ENCODE results near the gene MSH5.
A peak's percentile ranks its signal among the peaks of the same experiment; 100 is the strongest.

MSH5 gene

GRCh38 chr6:31730631-31731086 is 9.1 kb upstream of the MSH5 start:
- DNase-seq = no peak

GRCh38 chr6:31732029-31732428 is 7.8 kb upstream of the MSH5 start:
- no peak for DNase-seq

GRCh38 chr6:31733734-31734133 is 6.1 kb upstream of the MSH5 start:
- no peak for DNase-seq

- DNase-seq = no peak
Measured at GRCh38 chr6:31734247-31734820, 5.5 kb upstream of the MSH5 start.

GRCh38 chr6:31734821-31735406 is 4.9 kb upstream of the MSH5 start:
- peak; percentile 57 for DNase-seq

GRCh38 chr6:31736021-31736767 is 3.6 kb upstream of the MSH5 start, which contains the start of gene CLIC1:
CLIC1 (minus strand) TSS chr6:31736530; CDS start chr6:31736300, 230 bp downstream.
- DNase-seq = peak; percentile 88

- DNase-seq = no peak
Measured at GRCh38 chr6:31736768-31737314, 3.0 kb upstream of the MSH5 start.

GRCh38 chr6:31737315-31737990 is 2.4 kb upstream of the MSH5 start:
- no peak for DNase-seq

GRCh38 chr6:31737991-31738979 is 1.5 kb upstream of the MSH5 start:
- peak; percentile 68 for DNase-seq

GRCh38 chr6:31740397-31741223 is 805 bp downstream of the MSH5 start:
- DNase-seq = no peak

- no peak for DNase-seq
Measured at GRCh38 chr6:31741815-31742214, 2.0 kb downstream of the MSH5 start.

GRCh38 chr6:31742894-31743293 is 3.1 kb downstream of the MSH5 start:
- DNase-seq = no peak

GRCh38 chr6:31744422-31744821 is 4.6 kb downstream of the MSH5 start:
- no peak for DNase-seq

- DNase-seq = no peak
Measured at GRCh38 chr6:31749301-31750036, 9.7 kb downstream of the MSH5 start.

GRCh38 chr6:31750411-31751022 is 10.7 kb downstream of the MSH5 start:
- DNase-seq = no peak

- no peak for DNase-seq
Measured at GRCh38 chr6:31752739-31753319, 13.0 kb downstream of the MSH5 start.

- no peak for DNase-seq
Measured at GRCh38 chr6:31758281-31758680, 18.5 kb downstream of the MSH5 start.

GRCh38 chr6:31760790-31761189 is 21.0 kb downstream of the MSH5 start:
- DNase-seq = no peak

- DNase-seq = no peak
Measured at GRCh38 chr6:31761343-31761742, 21.5 kb downstream of the MSH5 start.

All from activated CD4-positive, alpha-beta T cell treated with anti-CD3 and anti-CD28 coated beads for 48 hours (primary cell).